ENCODE data around the gene C1QTNF7. TPM values are rescaled to one million over a fixed set of nuclear protein-coding genes. Genes with fewer than 3 reads are reported as not detected.
A peak's percentile ranks its signal among the peaks of the same experiment; 100 is the strongest.

The C1QTNF7 gene
- total and polyA plus RNA-seq, 7 donors = 0.20 to 2.3 (median 0.35) TPM

GRCh38 chr4:15476396-15476795 is 48.6 kb downstream of the C1QTNF7 start:
- Histone ChIP-seq H3K4me1 (peaks cover 6% of the 10 kb centered on the region), H3K9me3 (no peaks in the 10 kb centered on the region), H3K27me3 (ENCODE audit: insufficient read depth in 3 of 3, low read length in 2 of 3) (no peaks in the 10 kb centered on the region), H3K4me3 (no peak overlapping the region), H3K36me3 (ENCODE audit: insufficient read depth in 1 of 2, low read depth in 1 of 2) (peaks cover 0 to 11% of the 10 kb centered on the region in 2 donors), H3K27ac (no peak overlapping the region)
- no peak for DNase-seq
- WGBS, 3 donors = 73 to 88% (median 87%) methylated on average over 5 of the region's 5 CpGs
- TF ChIP-seq CTCF (IDR thresholded peaks at IDR 0.05) = no peak
- no peak for ATAC-seq
- intact Hi-C loops (cut with DNase I) = loop anchor here (5.0 to 10.0 kb wide), 3 partner anchors 176 to 526 kb away; no protein-coding TSS in a partner anchor

DNA sequence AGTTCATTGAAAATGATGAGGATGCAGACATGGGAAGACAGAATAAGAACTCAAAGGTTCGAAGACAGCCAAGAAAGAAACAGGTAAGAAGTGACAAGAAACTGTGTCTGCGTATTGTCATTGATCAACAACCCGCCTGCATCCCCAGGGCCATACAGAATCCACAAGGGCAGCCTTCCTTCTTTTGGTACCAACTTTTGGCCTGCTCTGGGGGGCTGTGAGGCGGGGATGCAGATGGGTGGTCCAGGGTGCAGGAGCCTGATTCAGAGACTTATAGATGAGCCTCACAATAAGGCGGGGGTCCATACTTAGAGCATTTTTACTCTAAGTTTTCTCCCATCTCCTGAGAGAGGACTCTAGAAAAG is 50.9 kb downstream of the C1QTNF7 start:
- intact Hi-C loops (cut with DNase I) = loop anchor here (2.0 to 10.0 kb wide), 4 partner anchors 174 to 524 kb away; partner anchors contain the start of gene FBXL5 (in 1 of the 2)
- DNase-seq = no peak
- no peak overlapping the region for H3K27ac ChIP-seq
- no peaks in the 10 kb centered on the region for H3K4me1 ChIP-seq
- no peak overlapping the region for H3K4me3 ChIP-seq
- peaks cover 0 to 11% of the 10 kb centered on the region in 2 donors for H3K36me3 ChIP-seq (ENCODE audit: insufficient read depth in 1 of 2, low read depth in 1 of 2)
- TF ChIP-seq CTCF (IDR thresholded peaks at IDR 0.05) = no peak
- H3K9me3 ChIP-seq = no peaks in the 10 kb centered on the region
- peak in 1 of 4 donors; percentile 35 for ATAC-seq
- no peaks in the 10 kb centered on the region for H3K27me3 ChIP-seq (ENCODE audit: insufficient read depth in 3 of 3, low read length in 2 of 3)
- 57 to 74% (median 65%) methylated on average over 5 of the region's 5 CpGs for WGBS, 3 donors

DNA sequence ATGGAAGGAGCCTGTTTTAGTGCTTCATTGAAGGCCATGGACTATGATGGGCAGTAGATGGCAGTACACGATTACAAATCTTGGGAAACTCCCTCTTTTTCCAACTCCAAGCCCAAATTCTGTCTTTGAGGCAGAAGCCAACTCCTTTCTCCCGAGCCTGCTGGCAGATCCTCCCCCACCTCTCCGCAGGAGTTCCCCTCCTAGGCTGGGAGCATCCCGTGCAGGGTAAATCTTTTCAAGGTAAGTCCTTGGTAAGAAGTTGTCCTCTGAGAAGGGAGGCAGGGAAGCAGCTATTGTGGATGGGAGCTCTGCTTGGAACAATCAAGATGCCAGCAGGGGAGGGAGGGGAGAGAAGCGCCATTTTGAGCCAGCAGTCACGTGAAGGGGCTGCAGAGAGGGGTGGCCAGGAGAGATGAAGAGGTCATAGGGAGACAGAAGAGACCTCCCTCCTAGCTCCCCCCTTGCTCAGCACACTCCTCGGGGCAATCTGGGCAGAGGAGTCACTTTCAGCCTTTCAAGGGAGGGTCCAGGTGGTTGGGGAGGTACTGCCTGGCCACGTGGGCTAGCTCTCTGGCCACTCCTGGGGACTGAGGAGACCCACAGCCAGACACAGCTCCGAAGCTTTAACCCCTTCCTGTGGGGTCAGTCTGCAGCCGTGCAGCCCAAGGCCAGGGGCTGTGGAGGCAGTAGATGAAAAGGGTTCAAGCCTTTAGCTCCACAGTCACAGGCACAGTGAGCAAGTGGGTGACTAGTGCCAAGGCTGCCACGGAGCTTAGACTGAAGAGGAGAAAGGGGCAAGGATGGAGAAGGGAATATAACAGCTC is 51.5 kb downstream of the C1QTNF7 start:
- Histone ChIP-seq H3K4me1 (no peaks in the 10 kb centered on the region), H3K27ac (peak overlapping the region; percentile 14), H3K36me3 (ENCODE audit: insufficient read depth in 1 of 2, low read depth in 1 of 2) (peaks cover 0 to 11% of the 10 kb centered on the region in 2 donors), H3K27me3 (ENCODE audit: insufficient read depth in 3 of 3, low read length in 2 of 3) (no peaks in the 10 kb centered on the region), H3K9me3 (no peaks in the 10 kb centered on the region), H3K4me3 (peak overlapping the region; percentile 48)
- DNase-seq = peak in 1 of 2 donors; percentile 58
- intact Hi-C loops (cut with DNase I) = loop anchor here (2.0 to 10.0 kb wide), 4 partner anchors 173 to 523 kb away; partner anchors contain the start of gene FBXL5 (in 1 of the 2)
- TF ChIP-seq CTCF (IDR thresholded peaks at IDR 0.05) = peak; percentile 64
- 16 to 30% (median 20%) methylated on average over 11 of the region's 11 CpGs for WGBS, 3 donors
- peak; percentile 71 to 94 (median 82) for ATAC-seq

DNA sequence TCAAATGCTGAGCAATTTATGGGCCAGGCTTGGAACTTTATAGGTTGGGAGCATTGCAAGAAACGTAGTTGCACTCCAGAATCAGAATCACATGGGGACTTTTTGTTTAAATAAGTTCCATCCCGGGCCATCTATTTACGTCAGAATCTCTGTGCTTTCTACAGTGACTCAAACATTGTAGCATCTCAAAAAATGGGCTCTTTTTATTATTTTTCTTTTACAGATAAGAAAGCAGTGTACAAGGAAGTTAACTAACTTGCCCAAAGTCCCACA is 52.0 kb downstream of the C1QTNF7 start:
- Histone ChIP-seq H3K4me3 (peak overlapping the region; percentile 48), H3K36me3 (ENCODE audit: insufficient read depth in 1 of 2, low read depth in 1 of 2) (peaks cover 0 to 11% of the 10 kb centered on the region in 2 donors), H3K9me3 (no peaks in the 10 kb centered on the region), H3K27me3 (ENCODE audit: insufficient read depth in 3 of 3, low read length in 2 of 3) (no peaks in the 10 kb centered on the region), H3K4me1 (no peaks in the 10 kb centered on the region), H3K27ac (no peak overlapping the region)
- no peak for ATAC-seq
- TF ChIP-seq CTCF (IDR thresholded peaks at IDR 0.05) = no peak
- intact Hi-C loops (cut with DNase I) = loop anchor here (2.0 to 10.0 kb wide), 6 partner anchors 172 to 522 kb away; partner anchors contain the start of gene FBXL5 (in 1 of the 2)
- 32 to 49% (median 46%) methylated on average over 3 of the region's 3 CpGs for WGBS, 3 donors
- DNase-seq = no peak
